NCI-H2196 treated with DMSO at 0.1 percent for 48 hours (cell line): Measurements from ENCODE around the gene WNK1.

Experiments
- DNase-seq: peaks from one replicate; lab custom pipeline; 2025; ENCODE audit not compliant: unreplicated experiment; lab: John Stamatoyannopoulos, UW

The WNK1 gene

GRCh38 chr12:944211-944610 is 191.8 kb downstream of the WNK1 start:
- no peak for DNase-seq

DNA sequence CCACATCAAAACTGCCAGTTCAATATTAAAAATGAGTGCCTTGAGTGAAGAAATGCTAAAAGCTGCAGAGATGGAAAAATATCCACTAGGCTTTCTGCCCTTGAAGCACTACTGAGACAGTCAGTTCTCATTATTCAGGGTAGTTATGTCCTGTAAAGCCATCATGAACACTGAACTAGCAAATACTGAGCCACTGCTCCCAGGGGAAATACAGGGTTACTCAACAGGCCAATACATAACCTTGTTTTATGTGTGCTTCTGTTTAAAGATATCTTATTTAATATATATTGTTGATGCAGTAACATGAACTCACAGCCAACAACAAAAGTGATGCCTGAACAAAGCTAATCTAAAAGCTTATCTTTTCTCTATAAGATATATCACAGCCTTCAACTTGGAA is 193.8 kb downstream of the WNK1 start:
- DNase-seq = no peak

GRCh38 chr12:946631-947030 is 194.3 kb downstream of the WNK1 start:
- no peak for DNase-seq

- DNase-seq = no peak
These were observed 195.9 kb downstream of the WNK1 start for GRCh38 chr12:948238-948637.

GRCh38 chr12:949453-950191 is 197.2 kb downstream of the WNK1 start, which contains the start of gene RAD52:
Gene RAD52, minus strand, starts transcription at chr12:949694. Its CDS starts 16,636 bp downstream, at chr12:933058.
- peak; percentile 86 for DNase-seq

GRCh38 chr12:951176-951575 is 198.8 kb downstream of the WNK1 start:
- DNase-seq = no peak

DNA sequence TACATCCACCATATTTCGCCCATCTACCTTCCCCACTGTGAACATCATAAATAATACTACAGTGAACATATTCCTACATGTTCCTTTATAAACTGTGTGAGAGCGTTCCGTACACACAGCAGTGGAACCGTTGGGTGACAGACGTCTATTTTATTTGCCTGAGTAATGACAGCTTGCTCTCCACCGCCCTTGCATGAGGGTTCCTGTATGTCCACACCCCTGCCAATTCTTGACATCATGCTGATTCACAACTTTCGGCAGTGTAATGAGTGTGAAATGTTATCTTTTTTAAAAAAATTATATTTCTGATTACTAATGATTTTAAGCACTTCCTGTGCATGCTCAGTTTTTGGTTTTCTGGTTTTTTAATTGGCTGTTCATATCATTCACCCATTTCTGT is 201.4 kb downstream of the WNK1 start:
- no peak for DNase-seq

DNA sequence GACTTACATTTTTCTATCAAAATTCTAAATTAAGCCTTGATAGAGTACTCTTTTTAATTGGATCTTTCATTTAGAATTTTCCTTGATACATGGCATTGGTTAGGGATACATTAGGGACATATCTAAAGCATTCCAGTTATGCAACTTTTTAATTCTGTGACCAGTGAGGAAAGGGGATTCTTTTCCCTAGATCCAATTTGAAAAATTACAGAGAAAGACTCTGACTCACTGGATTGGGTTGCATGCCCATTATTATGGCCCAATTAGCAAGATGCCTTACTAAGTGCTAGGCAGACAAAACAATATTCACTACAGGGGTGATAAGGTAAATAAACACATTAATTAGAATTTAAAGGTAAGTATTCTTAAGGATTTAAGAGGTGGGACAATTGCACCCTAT is 202.4 kb downstream of the WNK1 start:
- no peak for DNase-seq

DNA sequence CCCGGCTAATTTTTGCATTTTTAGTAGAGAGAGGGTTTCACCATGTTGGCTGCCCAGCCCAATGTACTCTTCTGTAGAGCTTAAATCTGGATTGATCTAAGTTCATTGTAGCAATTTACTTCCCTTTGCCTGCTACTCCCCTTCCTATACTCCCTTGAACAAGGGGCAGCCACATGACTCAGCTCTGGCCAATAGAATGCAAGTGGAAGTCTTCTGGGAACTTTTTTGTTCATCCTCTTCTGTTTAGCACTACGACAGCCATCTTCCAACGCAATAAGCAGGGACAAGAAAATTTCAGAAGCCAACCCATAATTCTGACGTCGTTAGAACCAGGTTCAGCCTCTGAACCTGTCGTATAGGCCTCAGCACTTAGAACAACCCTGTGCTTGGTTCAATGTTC is 203.6 kb downstream of the WNK1 start:
- DNase-seq = no peak

GRCh38 chr12:958588-959123 is 206.3 kb downstream of the WNK1 start:
- no peak for DNase-seq
